Karpas-422 (cell line): ENCODE data around the gene SRBD1. TPM values are rescaled to one million over a fixed set of nuclear protein-coding genes. Genes with fewer than 3 reads are reported as not detected.
A peak's percentile ranks its signal among the peaks of the same experiment; 100 is the strongest.

Experiments
- DNase-seq: peaks from one replicate; pipeline ENCODE4 v3.0.0-alpha.2; 2015
- H2AFZ ChIP-seq: fragments of 200-600 bp; sonication (generic); 2 replicates; pipeline ENCODE4 v1.6.1; 2014; ENCODE audit warnings: antibody characterized with exemption, low read length, mixed read lengths
- H3K27ac ChIP-seq: fragments of 200-600 bp; sonication (generic); 2 replicates; pipeline ENCODE4 v1.5.1; 2014; ENCODE audit warnings: mild to moderate bottlenecking, low read length, moderate library complexity
- H3K27me3 ChIP-seq: fragments of 200-600 bp; sonication (generic); 2 replicates; pipeline ENCODE4 v1.6.1; 2014; ENCODE audit warnings: low read length, mixed read lengths
- H3K36me3 ChIP-seq: fragments of 200-600 bp; sonication (generic); 2 replicates; pipeline ENCODE4 v1.6.1; 2014; ENCODE audit warnings: low read length, mixed read lengths; ENCODE audit not compliant: insufficient read depth
- H3K4me1 ChIP-seq: fragments of 200-600 bp; sonication (generic); 2 replicates; pipeline ENCODE4 v1.6.1; 2014; ENCODE audit warnings: mild to moderate bottlenecking, low read length, mixed read lengths
- H3K4me2 ChIP-seq: fragments of 200-600 bp; sonication (generic); 2 replicates; pipeline ENCODE4 v1.6.1; 2014; ENCODE audit warnings: low read length, low read depth, mild to moderate bottlenecking; ENCODE audit not compliant: poor library complexity, severe bottlenecking
- H3K4me3 ChIP-seq: fragments of 200-600 bp; sonication (generic); 2 replicates; pipeline ENCODE4 v1.5.1; 2014; ENCODE audit warnings: mild to moderate bottlenecking, antibody characterized with exemption, low read length, mixed read lengths
- H3K79me2 ChIP-seq: fragments of 200-600 bp; sonication (generic); 2 replicates; pipeline ENCODE4 v1.6.1; 2014; ENCODE audit warnings: mild to moderate bottlenecking, low read length, mixed read lengths
- H3K9ac ChIP-seq: fragments of 200-600 bp; sonication (generic); 2 replicates; pipeline ENCODE4 v1.6.0; 2014; ENCODE audit warnings: low read length
- H3K9me2 ChIP-seq: fragments of 200-600 bp; sonication (generic), shearing (Covaris generic); replicated peaks from 2 replicates; pipeline ENCODE4 v1.6.0; 2014; ENCODE audit warnings: mild to moderate bottlenecking, low read length, moderate library complexity; ENCODE audit not compliant: insufficient read depth
- H3K9me3 ChIP-seq: fragments of 300-700, 200-600 bp; sonication (generic); 2 replicates; pipeline ENCODE4 v1.6.1; 2014; ENCODE audit warnings: low read length, mixed read lengths
- H4K20me1 ChIP-seq: fragments of 200-600 bp; sonication (generic); 2 replicates; pipeline ENCODE4 v1.6.1; 2014; ENCODE audit warnings: mild to moderate bottlenecking, antibody characterized with exemption, low read length, low read depth; ENCODE audit not compliant: insufficient read depth
- total RNA-seq: library from RNA; depleted of rRNA; stranded (reverse); fragments of >200 nt; shearing (Covaris generic); gene quantifications from 2 replicates; pipeline ENCODE4 v1.2.3, GENCODE V29; 2014; ENCODE audit warnings: low replicate concordance; rRNA removed

The SRBD1 gene
- total RNA-seq, result 11.1 and 29.7 TPM in 2 replicates

DNA sequence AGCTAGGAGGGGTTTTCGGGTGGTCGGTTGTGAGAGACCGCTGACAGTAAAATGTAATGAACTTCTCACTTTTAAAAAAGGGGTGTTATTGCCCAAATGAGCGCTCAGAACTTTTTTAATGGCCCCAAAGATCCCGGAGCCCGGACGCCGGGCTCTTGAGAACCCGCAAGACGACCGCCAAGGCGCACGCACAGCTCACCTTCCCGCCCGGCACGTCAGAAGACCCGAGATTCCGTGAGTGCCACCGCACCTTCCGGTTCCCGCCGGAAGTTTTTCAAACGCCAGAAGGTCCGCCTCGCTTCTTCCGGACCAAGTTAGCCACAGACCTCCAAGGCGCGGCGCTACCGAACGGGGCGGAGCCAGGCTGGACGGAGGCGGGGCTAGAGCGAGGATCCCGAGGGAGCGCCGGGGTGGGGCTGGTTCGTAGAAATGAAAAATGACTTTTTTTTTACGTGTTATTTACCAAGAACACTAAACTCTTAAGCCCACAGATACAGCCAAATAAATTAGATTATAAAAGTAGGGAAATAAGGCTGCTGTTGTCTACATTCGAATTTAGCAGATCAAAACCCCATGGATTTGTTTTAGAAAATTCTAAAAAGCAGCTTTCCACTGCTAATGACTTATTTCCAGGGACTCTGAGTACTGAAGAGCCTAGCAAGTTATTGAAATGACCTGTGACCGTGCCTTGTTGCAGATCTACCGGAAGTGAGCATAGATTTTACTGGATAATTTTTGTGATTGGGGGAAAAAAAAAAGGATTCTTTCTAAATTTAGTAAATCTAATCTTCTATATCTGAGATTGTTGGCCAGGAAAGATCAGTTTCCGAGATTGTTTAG is at the start of gene SRBD1:
Gene SRBD1, minus strand, starts transcription at position 248 of the 840 bp plus-strand sequence. CDS start 5,826 bp downstream, outside the sequence.
- Histone ChIP-seq H3K36me3 (no peaks in the 10 kb centered on the region), H3K79me2 (peaks cover 43% of the 10 kb centered on the region), H3K27ac (peak within 1 kb of the TSS; percentile 74), H3K9me2 (no peaks in the 10 kb centered on the region), H3K4me1 (peaks cover 24% of the 10 kb centered on the region), H2AFZ (peak within 1 kb of the TSS; percentile 46), H3K27me3 (no peaks in the 10 kb centered on the region), H3K9ac (peak within 1 kb of the TSS; percentile 79), H3K4me3 (peak within 1 kb of the TSS; percentile 76), H4K20me1 (no peaks in the 10 kb centered on the region), H3K4me2 (peak within 1 kb of the TSS; percentile 95), H3K9me3 (no peaks in the 10 kb centered on the region)
- DNase-seq, result peak; percentile 98

- peak overlapping the region; percentile 97 for H3K4me3 ChIP-seq
- H3K9me3 ChIP-seq, result no peaks in the 10 kb centered on the region
- no peak overlapping the region for H2AFZ ChIP-seq
- H3K27ac ChIP-seq, result peak overlapping the region; percentile 88
- peaks cover 67% of the 10 kb centered on the region for H3K4me1 ChIP-seq
- H3K9me2 ChIP-seq, result no peaks in the 10 kb centered on the region
- peak overlapping the region; percentile 91 for H3K4me2 ChIP-seq
- DNase-seq, result no peak
- H3K79me2 ChIP-seq, result peaks cover 87% of the 10 kb centered on the region
- H3K9ac ChIP-seq, result peak overlapping the region; percentile 97
- H3K27me3 ChIP-seq, result no peaks in the 10 kb centered on the region
- H4K20me1 ChIP-seq, result peaks cover 38% of the 10 kb centered on the region; the same call in 1 of the 2 replicates
- H3K36me3 ChIP-seq, result peaks cover 43% of the 10 kb centered on the region
Observed at GRCh38 chr2:45654250-45654649, 43.2 kb upstream of the SRBD1 start.

GRCh38 chr2:45653122-45653913 is 42.3 kb upstream of the SRBD1 start:
- DNase-seq, result peak; percentile 64
- H3K27ac ChIP-seq, result peak overlapping the region; percentile 88
- H3K27me3 ChIP-seq, result no peaks in the 10 kb centered on the region
- H3K79me2 ChIP-seq, result peaks cover 78% of the 10 kb centered on the region
- peaks cover 38% of the 10 kb centered on the region for H3K36me3 ChIP-seq
- H3K4me1 ChIP-seq, result peaks cover 64% of the 10 kb centered on the region
- peak overlapping the region; percentile 97 for H3K4me3 ChIP-seq
- no peak overlapping the region for H2AFZ ChIP-seq
- H4K20me1 ChIP-seq, result peaks cover 31% of the 10 kb centered on the region; the same call in 1 of the 2 replicates
- no peaks in the 10 kb centered on the region for H3K9me3 ChIP-seq
- peak overlapping the region; percentile 91 for H3K4me2 ChIP-seq
- peak overlapping the region; percentile 97 for H3K9ac ChIP-seq
- no peaks in the 10 kb centered on the region for H3K9me2 ChIP-seq

DNA sequence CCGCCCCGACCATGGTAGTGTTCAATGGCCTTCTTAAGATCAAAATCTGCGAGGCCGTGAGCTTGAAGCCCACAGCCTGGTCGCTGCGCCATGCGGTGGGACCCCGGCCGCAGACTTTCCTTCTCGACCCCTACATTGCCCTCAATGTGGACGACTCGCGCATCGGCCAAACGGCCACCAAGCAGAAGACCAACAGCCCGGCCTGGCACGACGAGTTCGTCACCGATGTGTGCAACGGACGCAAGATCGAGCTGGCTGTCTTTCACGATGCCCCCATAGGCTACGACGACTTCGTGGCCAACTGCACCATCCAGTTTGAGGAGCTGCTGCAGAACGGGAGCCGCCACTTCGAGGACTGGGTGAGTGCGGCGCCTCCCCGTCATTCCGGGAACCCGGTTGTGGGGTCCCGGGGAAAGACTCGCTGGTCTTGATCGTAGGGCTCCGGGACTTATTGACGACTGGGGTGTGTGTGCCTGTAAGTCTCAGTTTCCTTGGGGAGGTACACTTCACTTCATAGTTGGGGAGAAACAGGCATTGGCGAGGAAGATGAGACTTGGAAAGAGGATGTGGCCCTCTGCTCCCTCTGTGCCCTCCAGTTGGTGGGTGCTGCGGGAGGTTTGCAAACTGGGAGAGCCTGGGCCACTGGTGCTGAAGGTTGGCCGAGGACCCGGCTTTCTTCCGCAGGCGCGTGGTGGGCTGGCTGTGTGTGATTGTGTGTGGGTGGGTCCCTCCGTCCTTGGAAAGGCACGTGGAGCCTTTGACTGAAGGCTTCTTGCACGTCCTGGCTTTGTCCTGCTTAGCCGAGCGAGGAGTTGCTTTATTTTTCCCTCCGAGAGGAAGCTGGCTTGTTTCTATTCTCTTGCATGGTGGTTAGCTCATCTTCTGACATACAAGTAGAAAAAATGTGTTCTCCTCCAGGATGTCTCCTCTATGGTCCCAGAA is 41.3 kb upstream of the SRBD1 start:
- peak overlapping the region; percentile 97 for H3K4me3 ChIP-seq
- H2AFZ ChIP-seq, result no peak overlapping the region
- H3K9ac ChIP-seq, result peak overlapping the region; percentile 97
- H3K4me1 ChIP-seq, result peaks cover 55% of the 10 kb centered on the region
- no peaks in the 10 kb centered on the region for H3K27me3 ChIP-seq
- H3K27ac ChIP-seq, result peak overlapping the region; percentile 88
- peaks cover 34% of the 10 kb centered on the region for H3K36me3 ChIP-seq
- no peaks in the 10 kb centered on the region for H3K9me3 ChIP-seq
- H3K9me2 ChIP-seq, result no peaks in the 10 kb centered on the region
- peak; percentile 86 for DNase-seq
- H4K20me1 ChIP-seq, result peaks cover 27% of the 10 kb centered on the region; the same call in 1 of the 2 replicates
- peaks cover 68% of the 10 kb centered on the region for H3K79me2 ChIP-seq
- H3K4me2 ChIP-seq, result peak overlapping the region; percentile 91

GRCh38 chr2:45651415-45652089 is 40.5 kb upstream of the SRBD1 start, which contains the start of gene PRKCE:
PRKCE (plus strand) TSS chr2:45651675.
- Histone ChIP-seq H2AFZ (no peak within 1 kb of the TSS; the same call in 1 of the 2 replicates), H4K20me1 (peaks cover 27% of the 10 kb centered on the region; the same call in 1 of the 2 replicates), H3K27ac (peak within 1 kb of the TSS; percentile 88), H3K9ac (peak within 1 kb of the TSS; percentile 97), H3K4me2 (peak within 1 kb of the TSS; percentile 97), H3K9me3 (no peaks in the 10 kb centered on the region), H3K4me3 (peak within 1 kb of the TSS; percentile 97), H3K4me1 (peaks cover 47% of the 10 kb centered on the region), H3K79me2 (peaks cover 60% of the 10 kb centered on the region), H3K9me2 (no peaks in the 10 kb centered on the region), H3K36me3 (peaks cover 30% of the 10 kb centered on the region), H3K27me3 (no peaks in the 10 kb centered on the region)
- DNase-seq, result peak; percentile 79

- peak overlapping the region; percentile 97 for H3K4me2 ChIP-seq
- H3K4me3 ChIP-seq, result peak overlapping the region; percentile 97
- no peaks in the 10 kb centered on the region for H3K9me2 ChIP-seq
- H3K4me1 ChIP-seq, result peaks cover 41% of the 10 kb centered on the region
- DNase-seq, result peak; percentile 98
- H3K36me3 ChIP-seq, result peaks cover 25% of the 10 kb centered on the region
- H3K79me2 ChIP-seq, result peaks cover 54% of the 10 kb centered on the region
- peak overlapping the region; percentile 97 for H3K9ac ChIP-seq
- peak overlapping the region; percentile 88 for H3K27ac ChIP-seq
- no peaks in the 10 kb centered on the region for H3K27me3 ChIP-seq
- no peaks in the 10 kb centered on the region for H3K9me3 ChIP-seq
- H2AFZ ChIP-seq, result no peak overlapping the region
- H4K20me1 ChIP-seq, result peaks cover 27% of the 10 kb centered on the region; the same call in 1 of the 2 replicates
Observed at GRCh38 chr2:45650851-45651414, 39.9 kb upstream of the SRBD1 start.
